GM20000 (cell line): ENCODE data around the gene ANO4.

Experiments
- DNase-seq: peaks from one replicate; pipeline ENCODE4 v3.0.0; 2012; ENCODE audit warnings: low spot score
- CTCF ChIP-seq: IDR thresholded peaks from 2 replicates; pipeline ENCODE4 v1.5.1; 2012; ENCODE audit warnings: mild to moderate bottlenecking, control low read depth; ENCODE audit errors: extremely low read depth, missing control alignments

The ANO4 gene

GRCh38 chr12:100794441-100795173 is at the start of gene ANO4:
ANO4 (plus strand) TSS chr12:100794776; CDS start chr12:100901786, 107,010 bp downstream.
- TF ChIP-seq CTCF = no peak
- no peak for DNase-seq

GRCh38 chr12:100745378-100746071 is 49.1 kb upstream of the ANO4 start:
- no peak for TF ChIP-seq CTCF
- DNase-seq = no peak

- no peak for TF ChIP-seq CTCF
- DNase-seq = no peak
These were observed 41.7 kb upstream of the ANO4 start for GRCh38 chr12:100752841-100753240.

- TF ChIP-seq CTCF = no peak
- no peak for DNase-seq
These were observed 40.7 kb upstream of the ANO4 start for GRCh38 chr12:100753837-100754236.

DNA sequence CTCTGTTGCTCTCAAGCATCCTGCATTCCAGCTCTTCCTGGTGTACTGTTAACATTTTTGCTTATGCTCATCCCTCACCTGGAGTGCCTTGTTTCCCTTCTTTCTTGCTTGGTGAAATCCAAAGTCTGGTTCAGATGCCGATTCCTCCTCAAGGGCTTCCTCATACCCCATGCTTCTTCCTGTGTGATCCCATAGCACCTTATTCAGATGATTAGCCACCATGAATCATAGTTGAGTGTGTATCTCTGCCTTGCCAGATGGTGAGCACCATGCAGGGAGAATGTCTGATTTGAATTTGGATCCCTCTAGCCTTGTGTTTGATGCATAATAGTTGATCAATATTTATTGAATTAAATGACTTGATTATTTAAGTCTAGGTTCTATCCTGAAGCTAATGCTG is 39.4 kb upstream of the ANO4 start:
- DNase-seq = no peak
- TF ChIP-seq CTCF = no peak

DNA sequence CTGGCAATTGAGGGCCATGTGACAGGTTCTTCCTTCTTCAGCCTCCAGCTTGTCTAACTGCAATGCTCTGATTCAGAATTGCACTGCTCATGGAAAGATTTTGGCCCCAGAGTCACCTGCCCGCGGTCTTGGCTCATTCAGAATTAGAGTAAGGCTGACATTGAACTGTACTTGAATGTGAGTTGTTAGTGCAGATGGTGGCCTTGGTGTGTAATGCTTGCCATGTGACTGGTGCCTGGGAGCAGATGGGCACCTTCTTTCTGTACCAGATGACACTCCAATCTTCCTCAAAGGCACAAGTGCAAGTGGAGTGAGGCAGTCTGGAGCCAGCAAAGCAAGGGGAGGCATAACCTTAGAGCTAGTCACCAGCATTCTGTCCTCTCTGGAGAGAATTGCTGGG is 36.5 kb upstream of the ANO4 start:
- TF ChIP-seq CTCF = no peak
- DNase-seq = no peak

DNA sequence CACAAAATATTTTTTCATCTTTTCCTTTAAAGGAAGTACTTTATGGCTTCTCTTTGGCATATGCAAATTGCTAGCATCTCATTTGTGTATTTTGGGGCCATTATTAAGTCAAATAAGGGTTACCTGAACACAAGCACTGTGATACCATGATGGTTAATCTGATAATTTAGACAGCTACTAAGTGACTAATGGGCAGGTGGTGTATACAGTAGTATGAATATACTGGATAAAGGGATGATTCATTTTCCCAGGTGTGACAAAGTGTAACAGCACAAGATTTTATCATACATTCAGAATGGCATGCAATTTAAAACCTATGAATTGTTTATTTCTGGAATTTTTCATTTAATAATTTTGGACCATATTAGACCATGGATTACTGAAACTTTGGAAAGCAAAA is 27.2 kb upstream of the ANO4 start:
- DNase-seq = no peak
- no peak for TF ChIP-seq CTCF
